ENCODE measurements around the gene TRIM33. TPM values are rescaled to one million over a fixed set of nuclear protein-coding genes. Genes with fewer than 3 reads are reported as not detected.

Gene TRIM33
- total and polyA plus RNA-seq, 2 of the 13 experiments (the other 11 are each of a cell fraction or from before 2014, with no cell fraction given) = 35.5 to 42.2 TPM

GRCh38 chr1:114457675-114458236 is 53.2 kb downstream of the TRIM33 start (continued):
- TF ChIP-seq ZMAT5 (CRISPR knock-in tag; IDR thresholded peaks at IDR 0.05; ENCODE audit: borderline replicate concordance, low read depth) (no peak), STAT5B (CRISPR knock-in tag; IDR thresholded peaks at IDR 0.05) (no peak), ARNTL (CRISPR knock-in tag; IDR thresholded peaks at IDR 0.05) (no peak), U2AF1 (optimal IDR thresholded peaks at IDR 0.05; ENCODE audit: low read depth, low read length) (no peak), ZNF720 (CRISPR knock-in tag; IDR thresholded peaks at IDR 0.05) (no peak), ZBTB10 (CRISPR knock-in tag; IDR thresholded peaks at IDR 0.05; ENCODE audit: borderline replicate concordance) (no peak), SP4 (CRISPR knock-in tag; IDR thresholded peaks at IDR 0.05) (no peak)
- TF ChIP-seq, protein P1, sequence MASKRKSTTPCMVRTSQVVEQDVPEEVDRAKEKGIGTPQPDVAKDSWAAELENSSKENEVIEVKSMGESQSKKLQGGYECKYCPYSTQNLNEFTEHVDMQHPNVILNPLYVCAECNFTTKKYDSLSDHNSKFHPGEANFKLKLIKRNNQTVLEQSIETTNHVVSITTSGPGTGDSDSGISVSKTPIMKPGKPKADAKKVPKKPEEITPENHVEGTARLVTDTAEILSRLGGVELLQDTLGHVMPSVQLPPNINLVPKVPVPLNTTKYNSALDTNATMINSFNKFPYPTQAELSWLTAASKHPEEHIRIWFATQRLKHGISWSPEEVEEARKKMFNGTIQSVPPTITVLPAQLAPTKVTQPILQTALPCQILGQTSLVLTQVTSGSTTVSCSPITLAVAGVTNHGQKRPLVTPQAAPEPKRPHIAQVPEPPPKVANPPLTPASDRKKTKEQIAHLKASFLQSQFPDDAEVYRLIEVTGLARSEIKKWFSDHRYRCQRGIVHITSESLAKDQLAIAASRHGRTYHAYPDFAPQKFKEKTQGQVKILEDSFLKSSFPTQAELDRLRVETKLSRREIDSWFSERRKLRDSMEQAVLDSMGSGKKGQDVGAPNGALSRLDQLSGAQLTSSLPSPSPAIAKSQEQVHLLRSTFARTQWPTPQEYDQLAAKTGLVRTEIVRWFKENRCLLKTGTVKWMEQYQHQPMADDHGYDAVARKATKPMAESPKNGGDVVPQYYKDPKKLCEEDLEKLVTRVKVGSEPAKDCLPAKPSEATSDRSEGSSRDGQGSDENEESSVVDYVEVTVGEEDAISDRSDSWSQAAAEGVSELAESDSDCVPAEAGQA (IDR thresholded peaks at IDR 0.05; ENCODE audit: low read depth) = no peak
- TF ChIP-seq, protein P1 (CRISPR knock-in tag; IDR thresholded peaks at IDR 0.05; ENCODE audit: borderline replicate concordance) = no peak
- TF ChIP-seq, protein P2, sequence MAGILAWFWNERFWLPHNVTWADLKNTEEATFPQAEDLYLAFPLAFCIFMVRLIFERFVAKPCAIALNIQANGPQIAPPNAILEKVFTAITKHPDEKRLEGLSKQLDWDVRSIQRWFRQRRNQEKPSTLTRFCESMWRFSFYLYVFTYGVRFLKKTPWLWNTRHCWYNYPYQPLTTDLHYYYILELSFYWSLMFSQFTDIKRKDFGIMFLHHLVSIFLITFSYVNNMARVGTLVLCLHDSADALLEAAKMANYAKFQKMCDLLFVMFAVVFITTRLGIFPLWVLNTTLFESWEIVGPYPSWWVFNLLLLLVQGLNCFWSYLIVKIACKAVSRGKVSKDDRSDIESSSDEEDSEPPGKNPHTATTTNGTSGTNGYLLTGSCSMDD (CRISPR knock-in tag; IDR thresholded peaks at IDR 0.05) = no peak
- TF ChIP-seq, protein P3, sequence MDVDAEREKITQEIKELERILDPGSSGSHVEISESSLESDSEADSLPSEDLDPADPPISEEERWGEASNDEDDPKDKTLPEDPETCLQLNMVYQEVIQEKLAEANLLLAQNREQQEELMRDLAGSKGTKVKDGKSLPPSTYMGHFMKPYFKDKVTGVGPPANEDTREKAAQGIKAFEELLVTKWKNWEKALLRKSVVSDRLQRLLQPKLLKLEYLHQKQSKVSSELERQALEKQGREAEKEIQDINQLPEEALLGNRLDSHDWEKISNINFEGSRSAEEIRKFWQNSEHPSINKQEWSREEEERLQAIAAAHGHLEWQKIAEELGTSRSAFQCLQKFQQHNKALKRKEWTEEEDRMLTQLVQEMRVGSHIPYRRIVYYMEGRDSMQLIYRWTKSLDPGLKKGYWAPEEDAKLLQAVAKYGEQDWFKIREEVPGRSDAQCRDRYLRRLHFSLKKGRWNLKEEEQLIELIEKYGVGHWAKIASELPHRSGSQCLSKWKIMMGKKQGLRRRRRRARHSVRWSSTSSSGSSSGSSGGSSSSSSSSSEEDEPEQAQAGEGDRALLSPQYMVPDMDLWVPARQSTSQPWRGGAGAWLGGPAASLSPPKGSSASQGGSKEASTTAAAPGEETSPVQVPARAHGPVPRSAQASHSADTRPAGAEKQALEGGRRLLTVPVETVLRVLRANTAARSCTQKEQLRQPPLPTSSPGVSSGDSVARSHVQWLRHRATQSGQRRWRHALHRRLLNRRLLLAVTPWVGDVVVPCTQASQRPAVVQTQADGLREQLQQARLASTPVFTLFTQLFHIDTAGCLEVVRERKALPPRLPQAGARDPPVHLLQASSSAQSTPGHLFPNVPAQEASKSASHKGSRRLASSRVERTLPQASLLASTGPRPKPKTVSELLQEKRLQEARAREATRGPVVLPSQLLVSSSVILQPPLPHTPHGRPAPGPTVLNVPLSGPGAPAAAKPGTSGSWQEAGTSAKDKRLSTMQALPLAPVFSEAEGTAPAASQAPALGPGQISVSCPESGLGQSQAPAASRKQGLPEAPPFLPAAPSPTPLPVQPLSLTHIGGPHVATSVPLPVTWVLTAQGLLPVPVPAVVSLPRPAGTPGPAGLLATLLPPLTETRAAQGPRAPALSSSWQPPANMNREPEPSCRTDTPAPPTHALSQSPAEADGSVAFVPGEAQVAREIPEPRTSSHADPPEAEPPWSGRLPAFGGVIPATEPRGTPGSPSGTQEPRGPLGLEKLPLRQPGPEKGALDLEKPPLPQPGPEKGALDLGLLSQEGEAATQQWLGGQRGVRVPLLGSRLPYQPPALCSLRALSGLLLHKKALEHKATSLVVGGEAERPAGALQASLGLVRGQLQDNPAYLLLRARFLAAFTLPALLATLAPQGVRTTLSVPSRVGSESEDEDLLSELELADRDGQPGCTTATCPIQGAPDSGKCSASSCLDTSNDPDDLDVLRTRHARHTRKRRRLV (CRISPR knock-in tag; IDR thresholded peaks at IDR 0.05) = no peak
- TF ChIP-seq, protein P4, sequence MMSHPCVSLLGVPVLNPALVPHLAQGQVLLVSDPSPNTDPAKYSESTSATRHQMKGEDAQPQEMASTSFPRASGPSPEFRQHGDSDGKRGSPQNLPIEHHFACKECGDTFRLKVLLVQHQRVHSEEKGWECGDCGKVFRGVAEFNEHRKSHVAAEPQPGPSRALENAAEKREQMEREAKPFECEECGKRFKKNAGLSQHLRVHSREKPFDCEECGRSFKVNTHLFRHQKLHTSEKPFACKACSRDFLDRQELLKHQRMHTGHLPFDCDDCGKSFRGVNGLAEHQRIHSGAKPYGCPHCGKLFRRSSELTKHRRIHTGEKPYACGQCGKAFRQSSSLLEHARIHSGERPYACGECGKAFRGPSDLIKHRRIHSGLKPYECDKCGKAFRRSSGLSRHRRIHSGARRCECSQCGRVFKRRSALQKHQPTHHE (CRISPR knock-in tag; IDR thresholded peaks at IDR 0.05; ENCODE audit: borderline replicate concordance) = no peak
